ENCODE measurements around the gene RALY. TPM values are rescaled to one million over a fixed set of nuclear protein-coding genes. Genes with fewer than 3 reads are reported as not detected.

Gene RALY
- total and polyA plus RNA-seq, 11 donors: 99.2 to 210 (median 106) TPM

GRCh38 chr20:34066476-34067090 is 72.9 kb downstream of the RALY start:
- intact Hi-C loops (cut with DNase I): loop anchor here in 9 of 10 donors (5.0 to 10.0 kb wide), 9 partner anchors 69 to 274 kb away; partner anchors contain the start of gene RALY (in 5 of the 9)
- DNase-seq: no peak
- H3K27me3 ChIP-seq: no peaks in the 10 kb centered on the region
- ATAC-seq: no peak
- H3K27ac ChIP-seq: no peak overlapping the region
- TF ChIP-seq POLR2A (IDR thresholded peaks at IDR 0.05): no peak
- TF ChIP-seq, protein P1, sequence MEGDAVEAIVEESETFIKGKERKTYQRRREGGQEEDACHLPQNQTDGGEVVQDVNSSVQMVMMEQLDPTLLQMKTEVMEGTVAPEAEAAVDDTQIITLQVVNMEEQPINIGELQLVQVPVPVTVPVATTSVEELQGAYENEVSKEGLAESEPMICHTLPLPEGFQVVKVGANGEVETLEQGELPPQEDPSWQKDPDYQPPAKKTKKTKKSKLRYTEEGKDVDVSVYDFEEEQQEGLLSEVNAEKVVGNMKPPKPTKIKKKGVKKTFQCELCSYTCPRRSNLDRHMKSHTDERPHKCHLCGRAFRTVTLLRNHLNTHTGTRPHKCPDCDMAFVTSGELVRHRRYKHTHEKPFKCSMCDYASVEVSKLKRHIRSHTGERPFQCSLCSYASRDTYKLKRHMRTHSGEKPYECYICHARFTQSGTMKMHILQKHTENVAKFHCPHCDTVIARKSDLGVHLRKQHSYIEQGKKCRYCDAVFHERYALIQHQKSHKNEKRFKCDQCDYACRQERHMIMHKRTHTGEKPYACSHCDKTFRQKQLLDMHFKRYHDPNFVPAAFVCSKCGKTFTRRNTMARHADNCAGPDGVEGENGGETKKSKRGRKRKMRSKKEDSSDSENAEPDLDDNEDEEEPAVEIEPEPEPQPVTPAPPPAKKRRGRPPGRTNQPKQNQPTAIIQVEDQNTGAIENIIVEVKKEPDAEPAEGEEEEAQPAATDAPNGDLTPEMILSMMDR (IDR thresholded peaks at IDR 0.05): no peak
- H3K36me3 ChIP-seq: peaks cover 0 to 10% (median 0%) of the 10 kb centered on the region in 9 donors
- WGBS, 4 donors: 69 to 78% (median 70%) methylated on average over 3 of the region's 3 CpGs
- no peaks in the 10 kb centered on the region for H3K9me3 ChIP-seq
- peaks cover 0 to 52% (median 29%) of the 10 kb centered on the region in 12 donors for H3K4me1 ChIP-seq
- H3K4me3 ChIP-seq: no peak overlapping the region

- no peak for ATAC-seq
- TF ChIP-seq, protein P1 (IDR thresholded peaks at IDR 0.05): no peak
- TF ChIP-seq POLR2A (IDR thresholded peaks at IDR 0.05): no peak
- WGBS, 4 donors: 86 to 100% (median 96%) methylated on average over 1 of the region's 1 CpG
- intact Hi-C loops (cut with DNase I): loop anchor here (2.0 to 10.0 kb wide), 17 partner anchors 61 to 276 kb away; partner anchors contain the start of gene RALY (in 6 of the 10)
- H3K27me3 ChIP-seq: no peaks in the 10 kb centered on the region
- peaks cover 0 to 23% (median 11%) of the 10 kb centered on the region in 9 donors for H3K36me3 ChIP-seq
- no peaks in the 10 kb centered on the region for H3K9me3 ChIP-seq
- no peak overlapping the region for H3K4me3 ChIP-seq
- no peak overlapping the region for H3K27ac ChIP-seq
- H3K4me1 ChIP-seq: peaks cover 0 to 52% (median 29%) of the 10 kb centered on the region in 12 donors
- DNase-seq: no peak
Measured at GRCh38 chr20:34068001-34068400, 74.3 kb downstream of the RALY start.

GRCh38 chr20:34069341-34070078 is 75.8 kb downstream of the RALY start:
- H3K4me1 ChIP-seq: peaks cover 0 to 50% (median 28%) of the 10 kb centered on the region in 12 donors
- 11 to 18% (median 13%) methylated on average over 7 of the region's 7 CpGs for WGBS, 4 donors
- no peaks in the 10 kb centered on the region for H3K27me3 ChIP-seq
- peaks cover 0 to 36% (median 22%) of the 10 kb centered on the region in 9 donors for H3K36me3 ChIP-seq
- TF ChIP-seq, protein P1 (IDR thresholded peaks at IDR 0.05): peak; percentile 75 to 93 (median 87)
- TF ChIP-seq POLR2A (IDR thresholded peaks at IDR 0.05): no peak
- H3K4me3 ChIP-seq: no peak overlapping the region
- ATAC-seq (peak; percentile 72 to 91 (median 86)), DNase-seq (peak; percentile 50 to 74 (median 71))
- H3K9me3 ChIP-seq: no peaks in the 10 kb centered on the region
- H3K27ac ChIP-seq: peak overlapping the region in 1 of 12 donors; percentile 7
- intact Hi-C loops (cut with DNase I): loop anchor here (1.0 to 10.0 kb wide), 20 partner anchors 55 to 277 kb away; partner anchors contain the start of gene RALY (in 6 of the 10)

DNA sequence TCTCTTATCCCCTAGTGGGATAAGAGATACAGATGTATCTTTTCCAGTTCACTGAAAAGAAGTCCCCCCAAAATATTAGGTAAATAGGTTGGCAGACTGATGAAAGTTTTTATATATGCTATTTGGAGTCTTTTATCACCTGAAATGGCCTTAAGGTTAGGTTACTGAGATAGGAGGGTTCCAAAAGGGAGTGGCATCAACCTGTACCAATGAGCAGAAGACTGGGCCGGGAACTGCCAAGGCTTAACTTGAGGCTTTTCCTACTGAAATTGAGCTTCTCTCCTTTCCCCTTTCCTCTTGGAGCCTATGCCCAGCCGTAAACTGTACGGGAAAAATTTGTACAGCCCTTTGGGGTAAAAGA is 76.3 kb downstream of the RALY start:
- ATAC-seq: no peak
- WGBS, 4 donors: 78 to 90% (median 85%) methylated on average over 3 of the region's 3 CpGs
- no peak overlapping the region for H3K27ac ChIP-seq

More for the DNA sequence above, 76.3 kb downstream of the RALY start:
- TF ChIP-seq, protein P1 (IDR thresholded peaks at IDR 0.05): peak in 2 of 12 donors; percentile 3 to 31
- no peak for TF ChIP-seq POLR2A (IDR thresholded peaks at IDR 0.05)
- Histone ChIP-seq H3K4me1 (peaks cover 0 to 44% (median 24%) of the 10 kb centered on the region in 12 donors), H3K4me3 (no peak overlapping the region), H3K27me3 (no peaks in the 10 kb centered on the region), H3K36me3 (peaks cover 0 to 38% (median 24%) of the 10 kb centered on the region in 9 donors), H3K9me3 (no peaks in the 10 kb centered on the region)
- DNase-seq: no peak
- intact Hi-C loops (cut with DNase I): loop anchor here in 5 of 10 donors (1.0 to 10.0 kb wide), 5 partner anchors 55 to 208 kb away; no protein-coding TSS in a partner anchor

All from heart left ventricle (tissue), 16 donors.